Stromal cell of bone marrow (primary cell): ENCODE results near the gene PELI3.

ENCODE experiments used
- DNase-seq: peaks from one replicate; pipeline ENCODE4 v3.0.0-alpha.2; 2012; ENCODE audit warnings: low read depth

The PELI3 gene

GRCh38 chr11:66505276-66505816 lies 38.6 kb downstream of the PELI3 start:
- no peak for DNase-seq

GRCh38 chr11:66509131-66509561 lies 42.4 kb downstream of the PELI3 start:
- no peak for DNase-seq

- peak; percentile 49 for DNase-seq
Observed at GRCh38 chr11:66510271-66510989, 43.7 kb downstream of the PELI3 start, which contains the start of gene BBS1. Gene BBS1 (plus strand): TSS chr11:66510635. CDS start chr11:66510660, 25 bp downstream.

GRCh38 chr11:66510990-66511339 lies 44.3 kb downstream of the PELI3 start:
- DNase-seq: no peak

- no peak for DNase-seq
Observed at GRCh38 chr11:66523611-66524010, 56.9 kb downstream of the PELI3 start.

- DNase-seq: no peak
Observed at GRCh38 chr11:66524304-66525040, 57.8 kb downstream of the PELI3 start.
